SK-N-SH (cell line): ENCODE results near the gene PARP9.

Experiments used
- FOSL2 ChIP-seq: IDR thresholded peaks from 2 replicates; pipeline ENCODE4 v1.4.0; 2012; ENCODE audit warnings: low read depth, mild to moderate bottlenecking, moderate library complexity, borderline replicate concordance
- TF ChIP-seq, protein P1 (sequence below): fragments of 200-600 bp; sonication (generic); IDR thresholded peaks from 2 replicates; pipeline ENCODE4 v1.6.1; 2017; ENCODE audit warnings: antibody characterized with exemption, mild to moderate bottlenecking, moderate library complexity

- TF ChIP-seq FOSL2: no peak
- TF ChIP-seq, protein P1, sequence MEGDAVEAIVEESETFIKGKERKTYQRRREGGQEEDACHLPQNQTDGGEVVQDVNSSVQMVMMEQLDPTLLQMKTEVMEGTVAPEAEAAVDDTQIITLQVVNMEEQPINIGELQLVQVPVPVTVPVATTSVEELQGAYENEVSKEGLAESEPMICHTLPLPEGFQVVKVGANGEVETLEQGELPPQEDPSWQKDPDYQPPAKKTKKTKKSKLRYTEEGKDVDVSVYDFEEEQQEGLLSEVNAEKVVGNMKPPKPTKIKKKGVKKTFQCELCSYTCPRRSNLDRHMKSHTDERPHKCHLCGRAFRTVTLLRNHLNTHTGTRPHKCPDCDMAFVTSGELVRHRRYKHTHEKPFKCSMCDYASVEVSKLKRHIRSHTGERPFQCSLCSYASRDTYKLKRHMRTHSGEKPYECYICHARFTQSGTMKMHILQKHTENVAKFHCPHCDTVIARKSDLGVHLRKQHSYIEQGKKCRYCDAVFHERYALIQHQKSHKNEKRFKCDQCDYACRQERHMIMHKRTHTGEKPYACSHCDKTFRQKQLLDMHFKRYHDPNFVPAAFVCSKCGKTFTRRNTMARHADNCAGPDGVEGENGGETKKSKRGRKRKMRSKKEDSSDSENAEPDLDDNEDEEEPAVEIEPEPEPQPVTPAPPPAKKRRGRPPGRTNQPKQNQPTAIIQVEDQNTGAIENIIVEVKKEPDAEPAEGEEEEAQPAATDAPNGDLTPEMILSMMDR: no peak
These were observed 26.5 kb upstream of the PARP9 start for GRCh38 chr3:122590610-122591009.
